Muscle of leg (tissue), 11 donors: Measurements from ENCODE around the gene DMD. TPM values are rescaled to one million over a fixed set of nuclear protein-coding genes. Genes with fewer than 3 reads are reported as not detected.

ENCODE experiments used
- DNase-seq: peaks from one replicate; pipeline ENCODE4 v3.0.0; 2013
- H3K27ac ChIP-seq: one replicate; pipeline ENCODE4 v1.5.1; 2013; ENCODE audit warnings: mild to moderate bottlenecking, low read length, control low read depth
- H3K27me3 ChIP-seq: one replicate; pipeline ENCODE4 v1.6.1; 2013; ENCODE audit warnings: low read length; ENCODE audit not compliant: control insufficient read depth, insufficient read depth
- H3K36me3 ChIP-seq: one replicate; pipeline ENCODE4 v1.6.1; 2013; ENCODE audit warnings: low read length; ENCODE audit not compliant: control insufficient read depth, insufficient read depth
- H3K4me1 ChIP-seq: one replicate; pipeline ENCODE4 v1.6.1; 2013; ENCODE audit warnings: low read length; ENCODE audit not compliant: control insufficient read depth, insufficient read depth
- H3K4me3 ChIP-seq: one replicate; pipeline ENCODE4 v1.5.1; 2013; ENCODE audit warnings: low read length, control low read depth
- H3K9me3 ChIP-seq: replicated peaks from 2 replicates; pipeline ENCODE4 v1.6.1; 2013; ENCODE audit warnings: low read depth, low read length; ENCODE audit not compliant: control insufficient read depth
- WGBS: methylation state at CpG from one replicate; pipeline ENCODE4 v1.1.5; 2013; ENCODE audit warnings: missing lambda C conversion rate; ENCODE audit not compliant: insufficient coverage; 5-methylcytosine and 5-hydroxymethylcytosine counted together
- polyA plus RNA-seq, 8 donors: library from polyadenylated mRNA; unstranded; fragments of 120-200 nt; gene quantifications; one replicate each; pipeline versions ENCODE4 v1.2.1 to v1.2.3, GENCODE V29; 2013; ENCODE audit warnings: inconsistent platforms in 1 of 8, low replicate concordance in 1 of 8; ENCODE audit not compliant: insufficient read length in 8 of 8, insufficient read depth in 1 of 8
- total RNA-seq: library from RNA; stranded (reverse); fragments of 120-200 nt; gene quantifications from one replicate; pipeline ENCODE4 v1.2.4, GENCODE V29; 2013

The DMD gene
- total and polyA plus RNA-seq, 9 donors = 50.3 to 106 (median 68.9) TPM

DNA sequence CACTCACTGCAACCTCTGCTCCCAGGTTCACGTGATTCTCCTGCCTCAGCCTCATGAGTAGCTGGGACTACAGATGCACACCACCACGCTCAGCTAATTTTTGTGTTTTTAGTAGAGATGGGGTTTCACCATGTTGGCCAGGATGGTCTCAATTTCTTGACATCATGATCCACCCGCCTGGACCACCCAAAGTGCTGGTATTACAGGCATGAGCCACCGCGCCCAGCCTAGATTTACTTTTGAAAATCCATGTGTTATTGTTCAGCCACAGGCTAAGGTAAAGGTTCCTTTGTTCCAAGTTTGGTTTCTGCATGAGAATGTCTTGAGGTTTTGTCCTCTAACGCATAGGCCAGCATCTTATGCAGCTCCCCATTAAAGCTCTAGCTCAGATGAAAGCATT is 371.6 kb downstream of the DMD start:
- no peaks in the 10 kb centered on the region for H3K4me1 ChIP-seq
- H3K4me3 ChIP-seq = no peak overlapping the region
- H3K9me3 ChIP-seq = no peaks in the 10 kb centered on the region
- H3K27me3 ChIP-seq = peaks cover 2% of the 10 kb centered on the region
- 100% methylated on average over 1 of the region's 6 CpGs for WGBS
- no peak overlapping the region for H3K27ac ChIP-seq
- no peaks in the 10 kb centered on the region for H3K36me3 ChIP-seq
- DNase-seq = no peak

- no peak for DNase-seq
- Histone ChIP-seq H3K27ac (no peak overlapping the region), H3K9me3 (no peaks in the 10 kb centered on the region), H3K27me3 (no peaks in the 10 kb centered on the region), H3K4me1 (no peaks in the 10 kb centered on the region), H3K36me3 (no peaks in the 10 kb centered on the region), H3K4me3 (no peak overlapping the region)
- no CpG with 5 or more reads among the region's 2 CpGs for WGBS
Measured at GRCh38 chrX:32825009-32825408, 386.3 kb downstream of the DMD start.

DNA sequence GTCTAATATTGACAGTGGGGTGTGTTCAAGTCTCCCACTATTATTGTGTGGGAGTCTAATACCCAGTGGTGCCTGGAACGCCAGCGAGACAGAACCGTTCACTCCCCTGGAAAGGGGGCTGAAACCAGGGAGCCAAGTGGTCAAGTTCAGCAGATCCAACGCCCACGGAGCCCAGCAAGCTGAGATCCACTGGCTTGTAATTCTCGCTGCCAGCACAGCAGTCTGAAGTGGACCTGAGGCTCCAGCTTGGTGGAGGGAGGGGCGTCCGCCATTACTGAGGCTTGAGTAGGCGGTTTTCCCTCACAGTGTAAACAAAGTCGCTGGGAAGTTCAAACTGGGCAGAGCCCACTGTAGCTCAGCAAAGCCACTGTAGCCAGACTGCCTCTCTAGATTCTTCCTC is 407.3 kb downstream of the DMD start:
- Histone ChIP-seq H3K27me3 (no peaks in the 10 kb centered on the region), H3K27ac (no peak overlapping the region), H3K4me3 (no peak overlapping the region), H3K36me3 (no peaks in the 10 kb centered on the region), H3K9me3 (no peaks in the 10 kb centered on the region), H3K4me1 (no peaks in the 10 kb centered on the region)
- WGBS = 93% methylated on average over 9 of the region's 10 CpGs
- DNase-seq = no peak

DNA sequence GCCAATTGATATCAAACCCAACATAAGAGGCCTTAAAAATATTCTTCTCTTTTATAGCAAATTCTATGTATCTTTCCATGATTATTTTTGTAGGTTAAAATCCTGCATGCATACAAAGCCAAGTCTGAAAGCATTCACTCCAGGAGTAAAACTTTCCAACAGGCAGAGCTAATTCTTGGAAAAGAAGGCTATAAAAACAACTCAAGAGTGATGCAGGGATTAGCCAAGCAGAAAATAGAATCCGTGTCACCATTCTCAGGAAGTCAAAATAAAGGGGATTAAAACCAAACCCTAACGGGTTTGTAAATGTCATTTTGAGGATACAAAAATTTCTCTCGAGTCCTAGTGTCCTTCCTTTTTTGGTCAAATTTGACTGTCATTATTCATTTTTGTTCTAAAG is 412.4 kb downstream of the DMD start:
- no peak overlapping the region for H3K27ac ChIP-seq
- DNase-seq = peak; percentile 80

GRCh38 chrX:32788936-32789335 is 422.4 kb downstream of the DMD start:
- Histone ChIP-seq H3K9me3 (no peaks in the 10 kb centered on the region), H3K4me3 (no peak overlapping the region), H3K27me3 (peaks cover 3% of the 10 kb centered on the region), H3K27ac (no peak overlapping the region), H3K36me3 (no peaks in the 10 kb centered on the region), H3K4me1 (no peaks in the 10 kb centered on the region)
- DNase-seq = no peak
- no CpG with 5 or more reads among the region's 1 CpG for WGBS

More for the DNA sequence above, 412.4 kb downstream of the DMD start:
- Histone ChIP-seq H3K36me3 (no peaks in the 10 kb centered on the region), H3K4me1 (no peaks in the 10 kb centered on the region), H3K27me3 (no peaks in the 10 kb centered on the region), H3K9me3 (no peaks in the 10 kb centered on the region), H3K4me3 (no peak overlapping the region)
- WGBS = no CpG with 5 or more reads among the region's 3 CpGs

DNA sequence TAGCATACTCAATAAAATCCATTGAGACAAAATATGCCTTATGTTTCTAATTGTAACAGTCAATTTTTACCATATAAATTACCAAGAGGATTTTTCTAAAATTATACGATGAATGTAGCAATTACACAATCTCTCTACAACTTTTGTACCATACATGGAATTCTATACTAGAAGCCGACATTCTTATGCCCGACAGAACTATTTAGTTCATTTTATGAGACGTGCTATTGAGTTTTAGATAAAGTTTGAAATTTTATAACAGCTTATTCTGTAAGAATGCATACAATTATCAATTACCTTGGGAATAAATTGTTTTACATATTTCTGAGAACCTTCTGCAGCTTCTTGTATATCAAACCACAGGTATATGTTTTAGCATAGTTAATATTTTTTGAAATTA is 431.2 kb downstream of the DMD start:
- Histone ChIP-seq H3K27ac (no peak overlapping the region), H3K4me3 (no peak overlapping the region), H3K9me3 (no peaks in the 10 kb centered on the region), H3K4me1 (no peaks in the 10 kb centered on the region), H3K36me3 (no peaks in the 10 kb centered on the region), H3K27me3 (no peaks in the 10 kb centered on the region)
- WGBS = no CpG with 5 or more reads among the region's 4 CpGs
- no peak for DNase-seq

- H3K4me1 ChIP-seq = no peaks in the 10 kb centered on the region
- H3K36me3 ChIP-seq = no peaks in the 10 kb centered on the region
- no peak overlapping the region for H3K4me3 ChIP-seq
- no peaks in the 10 kb centered on the region for H3K9me3 ChIP-seq
- no peaks in the 10 kb centered on the region for H3K27me3 ChIP-seq
- no peak overlapping the region for H3K27ac ChIP-seq
- DNase-seq = no peak
- no CpG with 5 or more reads among the region's 4 CpGs for WGBS
Measured at GRCh38 chrX:32778965-32779364, 432.4 kb downstream of the DMD start.

DNA sequence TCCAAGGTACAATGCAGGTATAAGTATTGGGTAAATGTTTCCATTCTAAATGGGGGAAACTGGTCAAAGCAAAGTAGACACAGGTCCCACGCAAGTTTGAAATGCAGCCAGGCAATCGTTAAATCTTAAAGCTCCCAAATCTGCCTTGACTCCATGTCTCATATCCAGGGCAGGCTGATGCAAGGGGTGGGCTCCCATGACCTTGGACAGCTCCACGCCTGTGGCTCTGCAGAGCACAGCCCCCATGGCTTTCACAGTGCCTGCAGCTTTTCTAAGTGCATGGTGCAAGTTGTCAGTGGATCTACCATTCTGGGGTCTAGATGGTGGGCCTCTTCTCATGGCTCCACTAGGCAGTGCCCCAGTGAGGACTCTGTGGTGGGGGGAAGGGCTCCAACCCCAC is 436.4 kb downstream of the DMD start:
- DNase-seq = no peak
- 38% methylated on average over 1 of the region's 3 CpGs for WGBS

DNA sequence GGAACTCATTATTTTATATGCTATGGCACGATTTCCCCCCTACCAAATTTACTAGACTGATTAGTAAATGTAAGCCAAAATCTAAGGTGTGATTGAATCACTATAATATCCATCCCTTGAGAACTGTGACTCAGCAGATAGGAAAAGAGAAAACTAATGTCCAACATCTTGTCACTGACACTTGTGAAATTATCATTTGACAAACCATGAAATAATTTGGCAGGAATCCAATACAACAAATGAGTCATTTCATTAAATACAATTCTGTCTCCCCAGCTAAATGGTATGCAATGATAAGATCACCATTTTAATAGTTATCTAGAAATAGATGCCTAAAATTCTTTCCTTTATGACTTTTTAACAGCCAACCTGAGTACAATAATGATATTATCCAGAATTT is 462.3 kb downstream of the DMD start:
- Histone ChIP-seq H3K9me3 (no peaks in the 10 kb centered on the region), H3K36me3 (no peaks in the 10 kb centered on the region), H3K4me3 (no peak overlapping the region), H3K27ac (no peak overlapping the region), H3K4me1 (no peaks in the 10 kb centered on the region), H3K27me3 (no peaks in the 10 kb centered on the region)
- DNase-seq = no peak
- no CpG with 5 or more reads among the region's 1 CpG for WGBS

More for the DNA sequence above, 436.4 kb downstream of the DMD start:
- H3K4me3 ChIP-seq = no peak overlapping the region
- no peaks in the 10 kb centered on the region for H3K9me3 ChIP-seq
- no peak overlapping the region for H3K27ac ChIP-seq
- no peaks in the 10 kb centered on the region for H3K36me3 ChIP-seq
- no peaks in the 10 kb centered on the region for H3K27me3 ChIP-seq
- H3K4me1 ChIP-seq = no peaks in the 10 kb centered on the region

GRCh38 chrX:32745323-32745722 is 466.0 kb downstream of the DMD start:
- no peaks in the 10 kb centered on the region for H3K36me3 ChIP-seq
- DNase-seq = peak; percentile 48
- no peak overlapping the region for H3K27ac ChIP-seq
- no peaks in the 10 kb centered on the region for H3K4me1 ChIP-seq
- no peak overlapping the region for H3K4me3 ChIP-seq
- no peaks in the 10 kb centered on the region for H3K27me3 ChIP-seq
- H3K9me3 ChIP-seq = no peaks in the 10 kb centered on the region
- WGBS = no CpG with 5 or more reads among the region's 2 CpGs

DNA sequence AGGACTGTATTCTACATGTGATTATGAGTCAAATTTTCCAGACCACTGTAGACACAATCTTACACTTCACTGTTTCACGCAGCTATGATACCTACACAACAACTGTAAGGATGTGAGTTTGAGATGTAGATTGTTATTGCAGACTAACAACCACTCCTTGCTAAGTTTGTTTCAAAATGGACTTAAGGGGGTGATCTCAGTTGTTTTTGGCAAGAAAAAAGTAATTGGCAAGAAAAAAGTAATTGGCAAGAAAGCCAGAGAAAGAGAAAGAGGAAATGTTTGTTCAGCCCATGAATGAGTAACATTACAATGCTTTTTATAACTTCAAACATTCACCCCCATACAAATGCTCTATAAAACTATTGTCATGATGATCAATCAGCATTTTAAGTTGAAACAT is 466.4 kb downstream of the DMD start:
- peak; percentile 73 for DNase-seq
- H3K4me1 ChIP-seq = no peaks in the 10 kb centered on the region
- H3K9me3 ChIP-seq = no peaks in the 10 kb centered on the region
- no peaks in the 10 kb centered on the region for H3K36me3 ChIP-seq
- WGBS = no CpG with 5 or more reads among the region's 1 CpG
- no peak overlapping the region for H3K4me3 ChIP-seq
- no peak overlapping the region for H3K27ac ChIP-seq
- H3K27me3 ChIP-seq = no peaks in the 10 kb centered on the region
